SKM-1 (cell line): Measurements from ENCODE around the gene KAT5.
"Not testable (repeated sequence)": the region's sequence is repeated elsewhere in the genome, so short reads cannot be mapped to it uniquely, and the experiment has no call there.

Experiments used
- DNase-seq: peaks from one replicate; lab custom pipeline; 2025; ENCODE audit not compliant: unreplicated experiment; lab: John Stamatoyannopoulos, UW

Gene KAT5

DNA sequence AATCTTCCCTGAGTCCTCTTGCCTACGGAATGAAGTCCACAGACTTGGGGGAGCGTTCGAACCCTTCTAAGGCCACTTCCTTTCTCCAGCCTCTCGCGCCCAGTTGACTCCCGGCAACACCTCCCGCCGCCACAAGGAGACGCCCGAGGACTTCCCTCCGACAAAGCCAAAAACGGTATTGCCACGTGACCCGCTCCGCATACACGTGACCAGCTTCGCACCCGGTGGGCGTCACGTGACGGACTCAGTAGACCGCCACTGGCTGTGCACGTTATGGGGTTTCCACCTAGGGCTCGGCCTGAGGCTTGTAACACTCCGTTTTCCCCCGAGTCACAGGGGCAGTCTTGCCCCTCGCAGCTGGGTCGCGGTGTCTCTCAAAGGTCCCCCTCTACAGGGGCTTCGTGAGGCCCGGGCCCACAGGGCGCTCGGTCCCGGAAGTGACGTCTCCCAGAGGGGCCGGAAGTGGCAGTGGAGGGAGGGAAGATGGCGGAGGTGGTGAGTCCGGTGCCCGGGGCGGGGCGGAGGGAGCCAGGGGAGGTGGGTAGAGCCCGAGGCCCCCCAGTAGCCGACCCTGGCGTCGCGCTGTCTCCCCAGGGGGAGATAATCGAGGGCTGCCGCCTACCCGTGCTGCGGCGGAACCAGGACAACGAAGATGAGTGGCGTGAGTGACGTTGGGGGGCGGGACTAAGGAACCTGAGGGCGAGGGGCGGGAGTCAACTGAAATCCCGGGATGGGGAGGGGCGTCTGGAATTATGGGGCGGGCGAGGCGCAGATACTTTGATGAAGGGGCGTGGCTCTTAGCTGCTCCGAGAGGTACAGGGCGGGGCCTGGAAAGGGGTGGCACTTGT, at the start of gene KAT5:
KAT5 (plus strand) TSS at position 468 of the 848 bp plus-strand sequence; CDS start at position 484, 16 bp downstream.
- peak; percentile 97 for DNase-seq

DNA sequence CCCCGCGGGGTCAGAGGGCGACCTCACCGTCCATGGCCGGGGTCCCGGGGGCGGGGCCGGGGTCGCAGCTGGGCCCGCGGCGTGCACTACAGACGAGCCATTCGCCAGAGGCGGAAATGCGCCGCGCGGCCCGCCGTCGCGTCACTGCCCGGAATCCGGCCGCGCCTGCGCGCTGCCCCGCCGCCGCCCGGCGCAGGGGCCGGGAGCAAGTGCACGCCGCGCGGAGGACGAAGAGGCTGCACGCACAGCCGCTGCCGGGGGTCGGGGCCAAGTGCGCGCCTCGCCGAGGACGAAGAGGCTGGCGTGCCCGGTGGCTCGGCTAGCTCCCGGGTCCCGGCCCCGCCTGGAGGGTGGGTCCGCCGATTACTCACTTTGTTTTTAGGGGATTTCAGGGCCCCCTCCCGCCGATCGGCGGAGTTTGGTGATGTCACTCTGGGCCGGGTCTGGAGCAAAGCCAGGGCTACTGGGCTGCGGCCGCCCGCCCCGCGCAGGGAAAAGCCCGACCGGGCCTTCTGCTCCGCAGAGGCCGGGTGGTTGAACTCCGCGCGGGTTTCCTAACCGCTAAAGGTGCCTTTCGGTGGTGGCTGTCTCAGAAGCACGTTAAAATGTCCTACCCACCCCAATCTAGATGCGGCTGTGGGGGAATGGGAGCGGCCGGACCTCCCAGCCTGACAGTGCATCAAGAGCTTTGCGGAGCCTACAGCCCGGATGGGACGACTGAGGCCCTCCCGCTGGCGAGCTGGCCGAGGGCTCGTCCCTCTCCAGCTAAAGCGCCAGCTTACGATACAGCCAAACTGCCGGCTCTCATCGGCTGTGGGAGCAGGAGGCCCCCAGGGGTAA, 49.0 kb upstream of the KAT5 start, which contains the start of gene RELA:
RELA (minus strand) TSS at position 118 of the 840 bp plus-strand sequence; CDS start at position 34, 84 bp downstream.
- DNase-seq, result peak; percentile 80

DNA sequence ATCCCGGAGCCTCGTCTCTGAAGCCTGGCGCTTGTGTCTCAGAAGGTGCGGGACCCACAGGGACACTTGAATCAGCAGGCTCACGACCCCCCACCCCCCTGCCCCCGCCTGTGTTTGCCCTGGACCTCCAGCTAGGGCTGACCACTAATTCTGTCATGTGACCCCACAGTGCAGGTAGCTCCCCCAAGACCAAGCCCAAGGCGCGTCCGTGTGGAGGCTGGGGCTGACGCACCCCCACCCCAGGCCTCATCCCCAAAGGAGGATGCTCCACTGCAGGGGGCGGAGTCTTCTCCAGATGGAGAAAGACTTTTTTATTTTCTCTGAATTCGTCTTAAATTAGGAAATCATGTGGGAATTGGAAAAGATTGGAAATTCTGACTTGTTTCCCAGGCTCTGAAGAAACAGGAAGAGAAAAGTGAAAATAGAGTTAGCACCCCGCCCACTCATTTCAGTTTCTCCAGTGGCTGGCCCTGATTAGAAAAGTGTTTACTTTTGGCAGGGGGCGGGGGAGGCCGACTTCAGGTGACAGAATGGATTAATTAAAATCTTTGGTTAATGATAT, 48.3 kb upstream of the KAT5 start:
- DNase-seq, result no peak

DNA sequence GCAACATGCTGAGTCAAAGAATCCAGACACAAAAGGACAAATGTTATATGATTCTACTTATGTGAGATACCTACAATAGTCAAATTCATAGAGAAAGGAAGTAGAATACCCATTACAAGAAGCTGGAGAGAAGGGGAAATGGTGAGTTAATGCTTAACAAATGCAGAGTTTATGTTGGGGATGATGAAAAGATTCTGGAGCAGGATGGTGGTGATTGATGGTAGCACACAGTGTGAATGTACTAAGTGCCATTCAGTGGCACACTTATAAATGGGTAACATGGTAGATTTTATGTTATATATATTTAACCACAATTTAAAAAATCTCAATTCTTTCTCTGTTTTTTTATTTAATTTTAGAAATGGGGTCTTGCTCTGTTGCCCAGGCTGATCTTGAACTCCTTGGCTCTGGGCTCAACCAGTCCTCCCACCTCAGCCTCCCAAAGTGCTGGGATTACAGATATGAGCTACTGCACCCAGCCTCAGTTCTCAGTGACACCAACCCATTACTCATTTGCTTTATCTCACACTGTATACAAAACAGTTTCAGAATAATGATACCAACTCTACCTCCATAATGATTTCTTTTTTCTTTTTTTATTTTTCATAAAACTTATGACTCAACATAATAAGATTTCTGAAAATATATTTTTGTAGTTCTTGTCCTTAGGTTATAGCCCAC, 39.7 kb upstream of the KAT5 start:
- no peak for DNase-seq

DNA sequence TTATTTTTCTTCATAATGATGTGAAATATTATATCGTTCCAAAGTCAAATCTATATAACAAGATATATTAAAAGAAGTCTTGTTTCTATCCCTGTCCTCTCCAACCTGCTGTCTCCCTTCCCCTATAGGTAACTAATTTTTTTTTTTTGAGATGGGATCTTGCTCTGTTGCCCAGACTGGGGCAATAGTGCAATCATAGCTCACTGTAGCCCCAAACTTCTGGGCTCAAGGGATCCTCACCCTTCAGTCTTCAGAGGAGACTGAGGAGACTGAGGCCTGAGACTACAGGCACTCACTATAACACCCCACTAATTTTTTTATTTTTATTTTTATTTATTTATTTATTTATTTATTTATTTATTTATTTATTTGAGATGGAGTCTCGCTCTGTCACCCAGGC, 39.1 kb upstream of the KAT5 start:
- DNase-seq, result no peak

DNA sequence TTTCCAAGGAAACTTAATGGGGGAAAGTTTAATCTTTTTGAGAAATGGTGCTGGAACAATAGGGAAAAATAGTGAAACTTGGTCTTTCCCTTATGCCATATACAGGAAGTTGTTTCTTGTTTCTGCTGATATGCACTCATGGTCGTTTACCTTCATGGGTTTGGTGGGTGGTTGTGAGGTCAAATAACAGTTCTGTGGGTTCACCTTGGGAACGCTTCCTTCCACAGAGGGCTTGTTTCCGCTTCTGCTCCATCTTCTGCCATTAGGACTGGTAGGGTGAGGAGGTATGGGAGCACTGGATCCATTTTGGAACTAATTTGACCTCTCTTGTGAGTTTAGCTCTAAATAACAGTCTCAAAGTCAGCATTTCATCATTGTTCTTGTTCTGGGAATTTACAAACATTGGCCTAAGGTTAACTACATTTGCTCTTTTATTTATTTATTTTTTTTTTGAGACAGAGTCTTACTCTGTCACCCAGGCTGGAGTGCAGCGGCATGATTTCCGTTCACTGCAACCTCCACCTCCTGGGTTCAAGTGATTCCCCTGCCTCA, 31.8 kb upstream of the KAT5 start:
- no peak for DNase-seq

DNA sequence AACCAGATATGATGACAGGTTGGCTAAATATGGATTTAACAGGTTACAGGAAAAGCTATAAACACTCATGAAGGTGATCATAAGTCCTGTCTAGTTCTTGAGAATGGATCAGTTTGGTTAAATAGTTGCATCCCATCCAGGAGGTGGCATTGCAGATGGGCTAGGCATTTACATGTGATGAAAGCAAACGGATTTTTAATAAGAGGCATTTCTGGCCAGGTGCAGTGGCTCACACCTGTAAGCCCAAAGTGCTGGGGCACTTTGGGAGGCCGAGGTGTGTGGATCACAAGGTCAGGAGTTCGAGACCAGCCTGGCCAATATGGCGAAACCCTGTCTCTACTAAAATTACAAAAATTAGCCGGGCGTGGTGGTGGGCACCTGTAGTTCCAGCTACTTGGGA, 28.6 kb upstream of the KAT5 start:
- not testable (repeated sequence) for DNase-seq

DNA sequence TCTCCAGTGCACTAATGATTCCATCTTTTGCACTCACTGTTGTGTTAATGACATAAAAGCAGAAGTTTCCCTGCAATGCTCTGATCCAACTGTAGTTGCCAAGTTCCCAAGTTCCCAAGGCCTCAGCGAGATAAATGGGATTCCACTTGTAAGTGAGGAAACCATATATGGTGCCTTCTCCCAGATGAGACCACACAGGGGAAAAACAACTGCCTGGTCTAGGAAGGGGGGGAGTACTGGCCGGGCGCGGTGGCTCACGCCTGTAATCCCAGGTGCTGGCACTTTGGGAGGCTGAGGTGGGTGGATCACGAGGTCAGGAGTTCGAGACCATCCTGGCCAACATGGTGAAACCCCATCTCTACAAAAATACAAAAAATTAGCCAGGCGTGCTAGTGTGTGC, 26.1 kb upstream of the KAT5 start:
- no peak for DNase-seq

DNA sequence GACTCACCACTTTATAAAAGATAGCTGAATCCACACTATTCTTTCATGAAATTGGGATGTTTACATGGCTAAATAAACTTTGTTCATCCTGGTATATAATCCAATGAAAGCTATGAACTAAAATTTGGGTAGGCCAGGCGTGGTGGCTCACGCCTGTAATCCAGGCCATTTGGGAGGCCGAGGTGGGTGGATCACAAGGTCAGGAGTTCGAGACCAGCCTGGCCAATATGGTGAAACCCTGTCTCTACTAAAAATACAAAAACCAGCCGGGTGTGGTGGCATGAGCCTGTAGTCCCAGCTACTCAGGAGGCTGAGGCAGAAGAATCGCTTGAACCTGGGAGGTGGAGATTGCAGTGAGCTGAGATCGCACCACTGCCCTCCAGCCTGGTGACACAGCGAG, 20.2 kb upstream of the KAT5 start:
- not testable (repeated sequence) for DNase-seq

DNA sequence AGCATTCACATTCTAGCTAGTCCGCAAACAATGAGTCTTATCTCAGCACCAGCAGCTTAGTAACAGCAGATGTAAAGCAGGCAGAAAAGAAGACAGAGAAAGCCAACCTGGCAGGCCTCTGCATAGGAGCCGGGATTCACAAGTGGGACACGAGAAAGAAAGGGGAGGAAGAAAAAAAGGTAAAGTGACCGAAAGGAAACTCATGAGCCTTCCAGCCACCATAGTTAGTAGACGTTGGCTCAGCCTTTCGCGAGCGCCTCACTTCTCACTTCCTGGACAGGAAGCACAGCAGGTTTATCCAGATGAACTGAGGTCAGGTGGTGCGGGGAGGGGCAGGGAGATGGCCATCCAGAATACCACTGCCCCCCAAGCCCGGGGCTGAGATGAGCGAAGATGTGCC, 19.7 kb upstream of the KAT5 start:
- no peak for DNase-seq

DNA sequence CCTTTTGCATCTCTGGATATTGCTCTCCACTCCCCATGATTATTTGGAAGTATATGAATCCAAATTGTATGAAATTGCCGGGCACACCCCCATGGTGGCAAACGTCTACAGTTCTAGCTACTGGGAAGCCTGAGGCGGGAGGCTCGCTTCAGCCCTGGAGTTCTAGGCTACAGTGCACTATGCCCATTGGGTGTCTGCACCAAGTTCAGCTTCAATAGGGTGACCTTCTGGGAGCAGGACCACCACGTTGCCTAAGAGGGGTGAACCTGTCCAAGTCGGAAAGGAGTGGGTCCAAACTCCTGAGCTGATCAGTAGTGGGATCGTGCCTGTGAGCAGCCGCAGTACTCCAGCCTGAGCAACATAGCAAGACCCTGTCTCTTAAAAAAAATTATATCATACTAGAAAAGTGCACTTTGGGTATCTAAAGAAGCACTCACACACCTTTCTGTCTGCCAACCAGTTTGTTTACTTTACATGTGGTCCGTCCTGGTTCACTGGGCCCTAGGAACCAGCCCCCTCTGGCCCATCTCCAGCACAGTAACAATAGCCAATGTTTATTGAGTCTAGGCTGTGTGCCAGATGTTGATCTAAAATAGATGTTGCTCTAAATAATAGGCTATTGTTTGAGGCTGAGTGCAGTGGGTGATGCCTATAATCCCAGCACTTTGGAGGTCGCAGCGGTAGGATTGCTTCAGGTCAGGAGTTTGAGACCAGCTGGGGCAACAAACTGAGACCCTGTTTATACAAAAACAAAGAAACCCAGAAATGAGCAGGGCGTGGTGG, 16.4 kb upstream of the KAT5 start:
- no peak for DNase-seq

DNA sequence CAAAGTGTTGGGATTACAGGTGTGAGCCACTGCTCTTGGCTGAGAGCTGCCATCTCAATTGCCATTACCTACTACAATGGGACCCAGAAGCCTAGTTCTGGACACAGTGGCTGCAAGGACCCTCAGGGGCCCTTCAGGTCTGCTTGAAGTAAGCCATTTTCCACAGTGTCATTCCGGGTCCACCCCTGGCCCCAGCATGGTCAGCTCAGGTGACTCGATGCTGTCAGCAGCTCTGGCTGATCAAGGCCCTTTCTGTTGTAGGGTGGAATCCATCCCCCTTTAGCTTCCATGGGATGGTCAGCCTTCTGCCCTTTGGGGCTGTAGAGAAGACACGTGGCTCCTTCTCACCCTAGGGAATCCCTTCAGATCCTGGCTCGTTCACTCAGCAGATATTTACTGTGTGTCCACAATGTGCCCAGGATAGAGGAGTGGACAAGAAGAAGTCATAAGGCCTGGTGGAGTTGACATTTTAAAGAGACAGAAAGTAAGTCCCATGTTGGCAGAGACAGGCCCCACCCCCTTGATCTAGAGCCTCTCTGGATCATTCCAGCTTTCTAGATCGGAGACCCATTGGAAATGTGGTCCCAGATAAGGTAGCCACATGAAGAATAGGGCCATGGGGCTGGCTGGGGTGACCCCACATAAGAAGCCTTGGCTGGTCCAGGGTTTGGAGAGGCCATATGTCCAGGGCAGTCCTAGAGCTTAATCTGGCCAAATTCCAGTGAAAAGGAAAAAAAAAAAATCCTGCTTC, 15.1 kb upstream of the KAT5 start:
- no peak for DNase-seq

DNA sequence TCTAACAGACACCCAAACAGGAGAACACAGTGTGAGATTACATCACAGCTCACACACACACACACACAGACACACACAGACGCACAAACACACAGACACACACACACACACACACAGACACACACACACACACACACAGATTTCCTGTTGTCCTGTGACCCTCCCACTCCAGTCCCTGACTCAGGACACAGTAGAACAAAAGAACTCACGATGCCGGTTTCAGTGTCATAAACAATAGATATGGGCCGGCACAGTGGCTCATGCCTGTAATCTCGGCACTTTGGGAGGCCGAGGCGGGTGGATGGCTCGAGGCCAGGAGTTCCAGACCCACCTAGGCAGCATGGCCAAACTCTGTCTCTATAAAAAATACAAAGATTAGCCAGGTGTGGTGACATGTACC, 13.8 kb upstream of the KAT5 start:
- DNase-seq, result no peak

DNA sequence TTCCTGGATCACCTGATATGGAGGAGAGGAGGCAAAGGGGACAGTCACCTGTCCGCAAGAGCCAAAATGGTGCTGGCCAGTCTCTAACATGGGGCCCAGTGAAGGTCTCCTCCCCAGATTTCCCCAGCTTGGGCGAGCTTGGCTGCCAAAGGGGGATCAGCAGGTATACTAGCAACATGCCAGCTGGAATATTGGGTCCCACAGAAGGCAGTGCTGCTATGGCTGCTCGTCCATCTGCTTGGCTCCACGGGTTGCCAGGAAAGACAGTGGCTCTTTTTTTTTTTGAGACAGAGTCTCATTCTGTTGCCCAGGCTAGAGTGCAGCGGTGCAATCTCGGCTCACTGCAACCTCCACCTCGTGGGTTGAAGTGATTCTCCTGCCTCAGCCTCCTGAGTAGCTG, 12.7 kb upstream of the KAT5 start:
- DNase-seq, result no peak

DNA sequence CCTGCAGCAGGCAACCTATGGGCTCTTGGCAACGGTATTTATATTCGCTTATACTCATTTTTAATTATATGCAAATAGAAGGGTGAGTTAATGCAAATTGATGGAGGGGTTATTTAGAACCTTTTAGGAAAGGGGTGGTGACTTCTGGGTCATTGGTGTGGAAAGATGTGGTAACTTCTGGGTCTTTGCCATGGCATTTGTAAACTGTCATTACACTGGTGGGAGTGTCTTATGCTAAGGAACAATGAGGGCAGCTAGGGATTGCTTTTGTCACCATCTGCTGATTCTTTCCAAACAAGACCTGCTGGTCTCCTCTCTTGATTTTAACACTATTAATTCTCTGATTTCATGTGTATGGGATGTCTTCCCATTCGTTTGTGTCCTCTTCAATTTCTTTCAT, 11.7 kb upstream of the KAT5 start:
- no peak for DNase-seq

DNA sequence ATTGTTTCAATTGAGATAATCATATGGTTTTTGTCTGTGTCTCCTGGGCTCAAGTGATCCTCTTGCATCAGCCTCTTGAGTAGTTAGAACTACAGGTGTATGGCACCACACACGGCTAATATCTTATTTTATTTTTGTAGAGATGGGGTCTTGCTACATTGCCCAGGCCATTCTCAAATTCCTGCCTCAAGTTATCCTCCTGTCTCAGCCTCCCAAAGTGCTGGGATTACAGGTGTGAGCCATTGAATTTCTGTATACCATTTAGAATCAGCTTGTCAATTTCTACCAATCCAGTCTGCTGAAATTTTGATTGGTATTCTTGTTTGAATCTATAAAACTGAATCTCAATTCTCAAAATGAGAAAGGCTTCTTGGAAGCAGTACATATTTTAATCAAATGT, 10.4 kb upstream of the KAT5 start:
- DNase-seq, result no peak

DNA sequence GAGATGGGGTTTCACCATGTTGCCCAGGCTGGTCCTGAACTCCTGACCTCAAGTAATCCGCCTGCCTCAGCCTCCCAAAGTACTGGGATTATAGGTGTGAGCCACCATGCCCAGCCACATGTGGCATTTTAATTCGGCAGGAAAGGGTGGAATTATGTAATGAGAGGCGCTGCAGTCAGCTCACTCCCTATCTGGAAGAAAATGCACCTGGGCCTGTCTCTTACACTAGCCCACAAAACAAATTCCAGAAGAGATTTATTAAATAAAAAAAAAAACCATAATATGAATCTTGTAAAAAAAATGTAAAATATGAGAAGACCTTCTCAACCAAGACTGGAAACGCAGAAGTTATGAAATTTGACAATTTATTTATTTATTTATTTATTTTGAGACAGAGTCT, 8.2 kb upstream of the KAT5 start:
- DNase-seq, result no peak

DNA sequence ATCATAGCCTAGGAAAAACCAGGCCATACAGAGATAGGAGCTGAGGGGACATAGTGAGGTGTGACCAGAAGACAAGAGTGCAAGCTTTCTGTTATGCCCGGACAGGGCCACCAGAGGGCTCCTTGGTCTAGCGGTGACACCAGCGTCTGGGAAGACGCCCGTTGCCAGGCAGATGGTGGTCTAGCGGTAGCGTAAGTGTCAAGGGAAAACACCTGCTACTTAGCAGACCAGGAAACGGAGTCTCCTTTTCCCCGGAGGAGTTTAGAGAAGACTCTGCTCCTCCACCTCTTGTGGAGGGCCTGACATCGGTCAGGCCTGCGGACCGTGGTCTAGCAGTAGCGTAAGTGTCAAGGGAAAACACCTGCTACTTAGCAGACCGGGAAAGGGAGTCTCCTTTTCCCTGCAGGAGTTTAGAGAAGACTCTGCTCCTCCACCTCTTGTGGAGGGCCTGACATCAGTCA, 5.7 kb upstream of the KAT5 start:
- DNase-seq, result not testable (repeated sequence)

DNA sequence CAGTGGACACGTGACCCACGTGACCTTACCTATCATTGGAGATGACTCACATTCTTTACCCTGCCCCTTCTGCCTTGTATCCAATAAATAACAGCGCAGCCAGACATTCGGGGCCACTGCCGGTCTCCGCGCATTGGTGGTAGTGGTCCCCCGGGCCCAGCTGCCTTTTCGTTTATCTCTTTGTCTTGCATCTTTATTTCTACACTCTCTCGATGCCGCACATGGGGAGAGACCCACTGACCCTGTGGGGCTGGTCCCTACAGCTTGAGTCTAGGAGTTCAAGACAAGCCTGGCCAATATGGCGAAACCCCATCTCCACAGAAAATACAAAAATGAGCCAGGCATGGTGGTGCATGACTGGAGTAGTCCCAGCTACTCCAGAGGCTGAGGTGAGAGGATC, 5.0 kb upstream of the KAT5 start:
- not testable (repeated sequence) for DNase-seq
